Hepatocyte (in vitro differentiated cells): Measurements from ENCODE around the gene PKP1. TPM values are rescaled to one million over a fixed set of nuclear protein-coding genes. Genes with fewer than 3 reads are reported as not detected.
A peak's percentile ranks its signal among the peaks of the same experiment; 100 is the strongest.

Source experiments
- DNase-seq: peaks from one replicate; pipeline ENCODE4 v3.0.0-alpha.2; 2016; ENCODE audit warnings: low spot score
- H2AFZ ChIP-seq: fragments of 200-600 bp; sonication (generic); 2 replicates; pipeline ENCODE4 v1.6.0; 2016; ENCODE audit warnings: antibody characterized with exemption, mild to moderate bottlenecking
- H3K27ac ChIP-seq: fragments of 200-600 bp; sonication (generic); 2 replicates; pipeline ENCODE4 v1.5.1; 2016; ENCODE audit warnings: mild to moderate bottlenecking
- H3K27me3 ChIP-seq: fragments of 200-600 bp; sonication (generic); 2 replicates; pipeline ENCODE4 v1.6.1; 2016
- H3K36me3 ChIP-seq: fragments of 200-600 bp; sonication (generic); replicated peaks from 2 replicates; pipeline ENCODE4 v1.5.1; 2016; ENCODE audit warnings: low read depth; ENCODE audit not compliant: insufficient read depth
- H3K4me1 ChIP-seq: fragments of 200-600 bp; sonication (generic); 2 replicates; pipeline ENCODE4 v1.5.1; 2016; ENCODE audit warnings: mild to moderate bottlenecking, moderate library complexity; ENCODE audit not compliant: insufficient read depth
- H3K4me2 ChIP-seq: fragments of 200-600 bp; sonication (generic); 2 replicates; pipeline ENCODE4 v1.6.0; 2016
- H3K4me3 ChIP-seq: fragments of 200-600 bp; sonication (generic); 2 replicates; pipeline ENCODE4 v1.5.1; 2016; ENCODE audit warnings: mild to moderate bottlenecking
- H3K79me2 ChIP-seq: fragments of 200-600 bp; sonication (generic); 2 replicates; pipeline ENCODE4 v1.6.0; 2017; ENCODE audit warnings: mild to moderate bottlenecking
- H3K9me2 ChIP-seq: fragments of 200-600 bp; sonication (generic); replicated peaks from 2 replicates; pipeline ENCODE4 v1.6.0; 2017; ENCODE audit warnings: mild to moderate bottlenecking; ENCODE audit not compliant: insufficient read depth
- H3K9me3 ChIP-seq: fragments of 200-600 bp; sonication (generic); 2 replicates; pipeline ENCODE4 v1.5.1; 2016; ENCODE audit warnings: low read depth, mild to moderate bottlenecking
- H4K20me1 ChIP-seq: fragments of 200-600 bp; sonication (generic); 2 replicates; pipeline ENCODE4 v1.6.0; 2016; ENCODE audit warnings: mild to moderate bottlenecking; ENCODE audit not compliant: insufficient read depth, poor library complexity, severe bottlenecking
- EZH2 ChIP-seq: fragments of 200-600 bp; sonication (generic); IDR thresholded peaks from 2 replicates; pipeline ENCODE4 v1.6.1; 2016; ENCODE audit warnings: antibody characterized with exemption, mild to moderate bottlenecking, borderline replicate concordance
- EZH2phosphoT487 ChIP-seq: fragments of 200-600 bp; sonication (generic); IDR thresholded peaks from one replicate; pipeline ENCODE4 v1.6.1; 2018; ENCODE audit warnings: antibody characterized with exemption, mild to moderate bottlenecking, low read depth, moderate library complexity; ENCODE audit not compliant: unreplicated experiment, severe bottlenecking
- WGBS: methylation state at CpG from one replicate; pipeline ENCODE4 v1.1.6; 2016; ENCODE audit warnings: low lambda C conversion rate; ENCODE audit errors: missing lambda C conversion rate; 5-methylcytosine and 5-hydroxymethylcytosine counted together
- polyA plus RNA-seq: library from polyadenylated mRNA; unstranded; fragments of >200 nt; fragmentation: Nextera tagmentation; extraction: Ambion mirVana; gene quantifications from 2 replicates; pipeline ENCODE4 v1.2.1, GENCODE V29; 2016
- total RNA-seq: library from RNA; depleted of rRNA; stranded (reverse); fragments of >200 nt; gene quantifications from 2 replicates; pipeline ENCODE4 v1.2.3, GENCODE V29; 2014
- TF ChIP-seq, protein P1 (sequence below): fragments of 200-600 bp; sonication (generic); IDR thresholded peaks from 2 replicates; pipeline ENCODE4 v1.5.1; 2016; ENCODE audit warnings: antibody characterized with exemption, mild to moderate bottlenecking; ENCODE audit not compliant: poor library complexity

Gene PKP1
- total and polyA plus RNA-seq, 2 experiments from 2014 or later: 0.04 to 0.33 TPM

DNA sequence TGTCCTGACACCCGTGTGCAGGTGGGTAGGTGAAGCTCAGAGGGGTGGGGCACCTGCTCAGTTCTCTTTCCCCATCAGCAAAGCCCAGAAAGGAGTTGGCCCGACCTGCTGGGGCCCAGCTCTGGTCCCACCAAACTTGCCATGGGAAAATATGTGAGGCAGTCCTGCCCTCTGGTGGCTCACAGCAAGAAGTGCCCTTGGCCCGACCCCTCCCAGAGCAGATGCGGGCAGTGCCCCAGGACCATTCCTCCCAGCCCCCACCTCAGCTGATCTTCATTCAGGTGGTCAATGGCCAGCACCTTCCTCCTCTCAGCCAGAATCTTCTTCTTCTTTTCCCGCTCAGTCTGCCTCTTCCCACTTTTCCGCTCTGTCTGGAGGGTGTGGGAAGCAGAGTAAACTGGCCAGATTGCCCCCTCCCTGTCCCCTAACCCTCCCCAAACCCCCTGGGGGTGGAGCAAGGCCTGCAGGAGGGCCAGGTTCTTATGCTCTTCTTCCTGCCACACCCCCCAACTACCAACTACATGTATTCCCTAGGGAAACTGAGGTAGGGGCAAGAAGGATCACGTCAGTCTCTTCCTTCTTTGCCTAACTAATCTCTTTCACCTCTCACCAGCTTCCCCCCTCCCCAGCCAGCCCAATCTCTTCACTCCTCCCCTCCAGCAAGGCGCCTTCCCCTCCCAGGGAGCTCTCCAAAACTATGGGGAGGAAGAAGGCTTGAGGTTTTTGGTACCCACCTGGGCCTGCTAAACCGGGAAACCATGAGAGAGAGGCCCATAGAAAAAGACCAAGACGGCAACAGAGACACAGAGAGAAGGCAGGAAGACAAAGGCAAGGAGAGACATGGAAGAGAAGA, 78.6 kb downstream of the PKP1 start:
- H3K79me2 ChIP-seq: no peaks in the 10 kb centered on the region
- no peaks in the 10 kb centered on the region for H3K9me3 ChIP-seq
- H3K36me3 ChIP-seq: no peaks in the 10 kb centered on the region
- no peaks in the 10 kb centered on the region for H3K9me2 ChIP-seq
- TF ChIP-seq EZH2phosphoT487: no peak
- TF ChIP-seq, protein P1, sequence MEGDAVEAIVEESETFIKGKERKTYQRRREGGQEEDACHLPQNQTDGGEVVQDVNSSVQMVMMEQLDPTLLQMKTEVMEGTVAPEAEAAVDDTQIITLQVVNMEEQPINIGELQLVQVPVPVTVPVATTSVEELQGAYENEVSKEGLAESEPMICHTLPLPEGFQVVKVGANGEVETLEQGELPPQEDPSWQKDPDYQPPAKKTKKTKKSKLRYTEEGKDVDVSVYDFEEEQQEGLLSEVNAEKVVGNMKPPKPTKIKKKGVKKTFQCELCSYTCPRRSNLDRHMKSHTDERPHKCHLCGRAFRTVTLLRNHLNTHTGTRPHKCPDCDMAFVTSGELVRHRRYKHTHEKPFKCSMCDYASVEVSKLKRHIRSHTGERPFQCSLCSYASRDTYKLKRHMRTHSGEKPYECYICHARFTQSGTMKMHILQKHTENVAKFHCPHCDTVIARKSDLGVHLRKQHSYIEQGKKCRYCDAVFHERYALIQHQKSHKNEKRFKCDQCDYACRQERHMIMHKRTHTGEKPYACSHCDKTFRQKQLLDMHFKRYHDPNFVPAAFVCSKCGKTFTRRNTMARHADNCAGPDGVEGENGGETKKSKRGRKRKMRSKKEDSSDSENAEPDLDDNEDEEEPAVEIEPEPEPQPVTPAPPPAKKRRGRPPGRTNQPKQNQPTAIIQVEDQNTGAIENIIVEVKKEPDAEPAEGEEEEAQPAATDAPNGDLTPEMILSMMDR: peak; percentile 79
- no peak overlapping the region for H2AFZ ChIP-seq
- no peak overlapping the region for H3K4me2 ChIP-seq
- H3K4me1 ChIP-seq: no peaks in the 10 kb centered on the region
- no peak overlapping the region for H3K4me3 ChIP-seq
- 65% methylated on average over 7 of the region's 10 CpGs for WGBS
- no peak overlapping the region for H3K27ac ChIP-seq
- DNase-seq: peak; percentile 71
- H4K20me1 ChIP-seq: no peaks in the 10 kb centered on the region
- no peaks in the 10 kb centered on the region for H3K27me3 ChIP-seq

DNA sequence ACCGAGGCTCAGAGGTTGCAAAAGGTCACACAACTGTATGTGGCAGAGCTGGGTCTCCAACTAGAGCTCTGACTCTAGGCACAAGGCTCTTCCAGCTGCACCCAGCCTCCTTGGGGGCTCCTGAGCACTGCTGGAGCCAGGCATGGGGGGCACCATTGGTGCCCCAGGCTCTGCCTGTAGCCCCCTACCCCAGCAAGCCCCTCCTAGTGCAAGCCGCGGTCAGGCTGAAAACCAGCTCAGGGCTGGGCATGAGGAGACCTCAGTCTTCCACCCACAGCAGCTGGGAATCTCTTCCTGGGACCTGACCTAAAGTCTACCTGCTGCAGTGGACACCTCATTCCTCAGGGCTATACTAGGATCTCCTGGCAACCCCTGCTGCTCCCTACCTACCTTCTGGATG, 79.6 kb downstream of the PKP1 start:
- H3K9me2 ChIP-seq: no peaks in the 10 kb centered on the region
- WGBS: 95% methylated on average over 3 of the region's 3 CpGs
- H3K79me2 ChIP-seq: no peaks in the 10 kb centered on the region
- no peak for DNase-seq
- H3K27ac ChIP-seq: no peak overlapping the region
- no peaks in the 10 kb centered on the region for H3K4me1 ChIP-seq
- H3K27me3 ChIP-seq: no peaks in the 10 kb centered on the region
- no peak overlapping the region for H2AFZ ChIP-seq
- no peaks in the 10 kb centered on the region for H3K36me3 ChIP-seq
- H3K4me2 ChIP-seq: no peak overlapping the region
- H3K4me3 ChIP-seq: no peak overlapping the region
- no peaks in the 10 kb centered on the region for H4K20me1 ChIP-seq
- TF ChIP-seq EZH2 (no peak), EZH2phosphoT487 (no peak)
- TF ChIP-seq, protein P1: no peak
- no peaks in the 10 kb centered on the region for H3K9me3 ChIP-seq

DNA sequence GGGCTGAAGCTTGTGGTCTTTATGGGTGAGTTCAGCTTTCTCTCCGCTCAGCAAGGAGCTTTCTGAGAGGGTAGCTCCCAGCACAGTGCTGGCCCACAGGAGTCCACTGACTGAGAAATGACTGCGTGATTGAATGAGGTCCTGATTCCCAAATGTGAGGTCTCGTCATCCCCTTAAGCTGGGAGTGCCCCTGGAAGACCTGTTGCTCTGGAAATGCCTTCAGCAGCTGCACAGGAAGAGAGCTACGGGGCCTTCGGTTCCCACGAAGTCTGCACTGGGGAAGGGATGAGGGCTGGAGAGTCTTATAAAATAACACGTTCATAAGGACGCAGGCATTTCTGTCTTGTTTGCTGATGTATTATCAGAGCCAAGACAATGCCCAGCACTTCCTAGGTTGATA, 80.2 kb downstream of the PKP1 start:
- Histone ChIP-seq H3K27me3 (no peaks in the 10 kb centered on the region), H3K79me2 (no peaks in the 10 kb centered on the region), H3K4me2 (no peak overlapping the region), H3K36me3 (no peaks in the 10 kb centered on the region), H3K9me2 (no peaks in the 10 kb centered on the region), H3K4me3 (no peak overlapping the region), H3K27ac (no peak overlapping the region), H4K20me1 (no peaks in the 10 kb centered on the region), H2AFZ (no peak overlapping the region), H3K9me3 (no peaks in the 10 kb centered on the region), H3K4me1 (no peaks in the 10 kb centered on the region)
- TF ChIP-seq EZH2 (no peak), EZH2phosphoT487 (no peak)
- TF ChIP-seq, protein P1: no peak
- DNase-seq: no peak
- 76% methylated on average over 8 of the region's 8 CpGs for whole genome bisulfite sequencing
